Esophagus muscularis mucosa (tissue), 4 donors: ENCODE results near the gene CAMK2G. TPM values are rescaled to one million over a fixed set of nuclear protein-coding genes. Genes with fewer than 3 reads are reported as not detected.

Source experiments
- DNase-seq: peaks from one replicate; pipeline ENCODE4 v3.0.0-alpha.2; 2017; ENCODE audit errors: extremely low spot score
- H3K27ac ChIP-seq, 4 donors: fragments of 200-600 bp; sonication (generic); replicated peaks in 1 of 4; 1 replicate in 3 of 4; 2 replicates in 1 of 4; pipeline ENCODE4 v1.5.1; 2016 to 2019; ENCODE audit warnings: mild to moderate bottlenecking in 1 of 4
- H3K27me3 ChIP-seq, 4 donors: fragments of 200-600 bp; sonication (generic); one replicate each; pipeline versions ENCODE4 v1.5.1 to v1.6.0; 2016 to 2019
- H3K36me3 ChIP-seq, 4 donors: fragments of 200-600 bp; sonication (generic); one replicate each; pipeline ENCODE4 v1.5.1; 2016 to 2019
- H3K4me1 ChIP-seq, 4 donors: fragments of 200-600 bp; sonication (generic); one replicate each; pipeline ENCODE4 v1.5.1; 2016 to 2019
- H3K4me3 ChIP-seq, 4 donors: fragments of 200-600 bp; sonication (generic); 1 replicate in 2 of 4; 2 replicates in 2 of 4; pipeline ENCODE4 v1.5.1; 2016 to 2019; ENCODE audit warnings: mild to moderate bottlenecking in 4 of 4, moderate library complexity in 1 of 4
- H3K9me3 ChIP-seq, 4 donors: fragments of 200-600 bp; sonication (generic); 1 replicate in 3 of 4; 2 replicates in 1 of 4; pipeline ENCODE4 v1.5.1; 2016 to 2019
- CTCF ChIP-seq, 3 experiments: fragments of 200-600 bp in 2 of 3; fragments of 450-650 bp in 1 of 3; sonication (generic) in 2 of 3; IDR thresholded peaks; one replicate each; pipeline ENCODE4 v1.5.1; 2017 to 2019; ENCODE audit warnings: antibody characterized with exemption in 3 of 3, mild to moderate bottlenecking in 2 of 3, moderate library complexity in 1 of 3
- EP300 ChIP-seq: sonication (generic); formaldehyde crosslinking; IDR thresholded peaks from one replicate; pipeline ENCODE4 v1.6.1; 2017; ENCODE audit warnings: antibody characterized with exemption
- POLR2A ChIP-seq: fragments of 450-650 bp; IDR thresholded peaks from one replicate; pipeline ENCODE4 v1.6.1; 2017; ENCODE audit warnings: antibody characterized with exemption, moderate library complexity, mild to moderate bottlenecking, low read depth
- POLR2AphosphoS5 ChIP-seq, 2 donors: sonication (generic); formaldehyde crosslinking; IDR thresholded peaks; one replicate each; pipeline ENCODE4 v1.6.1; 2017; ENCODE audit warnings: antibody characterized with exemption in 2 of 2
- WGBS: methylation state at CpG from one replicate; pipeline ENCODE4 v1.1.5; 2018; 5-methylcytosine and 5-hydroxymethylcytosine counted together
- intact Hi-C: fragments of 100-400 bp; cut with DNase I; formaldehyde crosslinking; loops from one replicate; pipeline ENCODE4 v1.15.1; 2023
- total RNA-seq, 4 donors: library from RNA; depleted of rRNA; stranded (reverse); fragments of >200 nt; gene quantifications; one replicate each; pipeline versions ENCODE4 v1.1.0 to v1.2.1, GENCODE V29; 2016

The CAMK2G gene
- total RNA-seq, 4 donors from 2014 or later, result 96.4 to 201 (median 159) TPM

GRCh38 chr10:73772281-73773151 is 101.8 kb downstream of the CAMK2G start:
- Histone ChIP-seq H3K27me3 (no peaks in the 10 kb centered on the region), H3K4me1 (peaks cover 29 to 37% (median 35%) of the 10 kb centered on the region in 4 donors), H3K4me3 (peak overlapping the region; percentile 71 to 95 (median 82)), H3K9me3 (no peaks in the 10 kb centered on the region), H3K27ac (peak overlapping the region; percentile 92 to 98 (median 96)), H3K36me3 (peaks cover 34 to 63% (median 56%) of the 10 kb centered on the region in 4 donors)
- WGBS, result 0% methylated on average over 7 of the region's 101 CpGs
- TF ChIP-seq POLR2A (peak; percentile 88), POLR2AphosphoS5 (IDR thresholded peaks at IDR 0.05) (peak; percentile 95 to 97), EP300 (no peak), CTCF (IDR thresholded peaks at IDR 0.05) (peak in 2 of 3 experiments; percentile 12 to 19)
- intact Hi-C loops, result no loop called here
- DNase-seq, result peak; percentile 93

GRCh38 chr10:73771722-73772280 is 102.6 kb downstream of the CAMK2G start:
- DNase-seq, result peak; percentile 95
- Histone ChIP-seq H3K4me3 (peak overlapping the region; percentile 71 to 95 (median 82)), H3K27ac (peak overlapping the region; percentile 92 to 98 (median 96)), H3K9me3 (no peaks in the 10 kb centered on the region), H3K4me1 (peaks cover 29 to 37% (median 35%) of the 10 kb centered on the region in 4 donors), H3K36me3 (peaks cover 41 to 65% (median 61%) of the 10 kb centered on the region in 4 donors), H3K27me3 (no peaks in the 10 kb centered on the region)
- intact Hi-C loops, result no loop called here
- WGBS, result 14% methylated on average over 17 of the region's 17 CpGs
- TF ChIP-seq EP300 (no peak), CTCF (IDR thresholded peaks at IDR 0.05) (no peak), POLR2A (no peak), POLR2AphosphoS5 (IDR thresholded peaks at IDR 0.05) (no peak)

GRCh38 chr10:73769396-73769795 is 105.0 kb downstream of the CAMK2G start:
- intact Hi-C loops, result no loop called here
- TF ChIP-seq EP300 (no peak), CTCF (IDR thresholded peaks at IDR 0.05) (no peak), POLR2AphosphoS5 (IDR thresholded peaks at IDR 0.05) (no peak), POLR2A (no peak)
- 97% methylated on average over 5 of the region's 5 CpGs for WGBS
- H3K27ac ChIP-seq, result no peak overlapping the region
- H3K9me3 ChIP-seq, result no peaks in the 10 kb centered on the region
- H3K36me3 ChIP-seq, result peaks cover 64 to 72% (median 72%) of the 10 kb centered on the region in 4 donors
- DNase-seq, result no peak
- peaks cover 17 to 24% (median 21%) of the 10 kb centered on the region in 4 donors for H3K4me1 ChIP-seq
- H3K4me3 ChIP-seq, result no peak overlapping the region
- H3K27me3 ChIP-seq, result no peaks in the 10 kb centered on the region

- DNase-seq, result no peak
- 80% methylated on average over 11 of the region's 11 CpGs for WGBS
- H3K27ac ChIP-seq, result no peak overlapping the region
- no peaks in the 10 kb centered on the region for H3K27me3 ChIP-seq
- peaks cover 12 to 19% (median 16%) of the 10 kb centered on the region in 4 donors for H3K4me1 ChIP-seq
- intact Hi-C loops, result no loop called here
- peaks cover 69 to 78% (median 77%) of the 10 kb centered on the region in 4 donors for H3K36me3 ChIP-seq
- TF ChIP-seq POLR2A (no peak), CTCF (IDR thresholded peaks at IDR 0.05) (no peak), POLR2AphosphoS5 (IDR thresholded peaks at IDR 0.05) (no peak), EP300 (no peak)
- H3K9me3 ChIP-seq, result no peaks in the 10 kb centered on the region
- H3K4me3 ChIP-seq, result no peak overlapping the region
These were observed 105.5 kb downstream of the CAMK2G start for GRCh38 chr10:73768881-73769280.
